Breast epithelium (tissue), 4 donors: Measurements from ENCODE around the gene SDK1. TPM values are rescaled to one million over a fixed set of nuclear protein-coding genes. Genes with fewer than 3 reads are reported as not detected.

Source experiments
- DNase-seq, 2 donors: peaks; one replicate each; pipeline ENCODE4 v3.0.0-alpha.2; 2019; ENCODE audit warnings: low spot score in 2 of 2
- H3K27ac ChIP-seq, 2 donors: fragments of 200-600 bp; sonication (generic) in 1 of 2; one replicate each; pipeline ENCODE4 v1.5.1; 2016 to 2019; ENCODE audit warnings: mild to moderate bottlenecking in 1 of 2
- H3K27me3 ChIP-seq, 2 donors: fragments of 200-600 bp; sonication (generic) in 1 of 2; one replicate each; pipeline versions ENCODE4 v1.5.1 to v1.6.0; 2017 to 2019; ENCODE audit warnings: control low read depth in 1 of 2, mild to moderate bottlenecking in 1 of 2
- H3K36me3 ChIP-seq: fragments of 200-600 bp; one replicate; pipeline ENCODE4 v1.5.1; 2019
- H3K4me1 ChIP-seq, 2 donors: fragments of 200-600 bp; sonication (generic); one replicate each; pipeline ENCODE4 v1.5.1; 2016 to 2019; ENCODE audit warnings: control low read depth in 1 of 2
- H3K4me3 ChIP-seq, 3 donors: fragments of 200-600 bp; sonication (generic); 1 replicate in 2 of 3; 2 replicates in 1 of 3; pipeline ENCODE4 v1.5.1; 2016 to 2019; ENCODE audit warnings: mild to moderate bottlenecking in 3 of 3, moderate library complexity in 2 of 3
- H3K9me3 ChIP-seq, 2 donors: fragments of 200-600 bp; sonication (generic) in 1 of 2; one replicate each; pipeline ENCODE4 v1.5.1; 2016 to 2019; ENCODE audit warnings: control low read depth in 1 of 2
- CTCF ChIP-seq, 3 donors: fragments of 450-650 bp; IDR thresholded peaks; one replicate each; pipeline ENCODE4 v1.5.1; 2016 to 2017; ENCODE audit warnings: antibody characterized with exemption in 3 of 3, mild to moderate bottlenecking in 3 of 3, moderate library complexity in 3 of 3
- POLR2A ChIP-seq: fragments of 450-650 bp; IDR thresholded peaks from one replicate; pipeline ENCODE4 v1.6.1; 2016; ENCODE audit warnings: antibody characterized with exemption, mild to moderate bottlenecking, moderate library complexity
- POLR2AphosphoS5 ChIP-seq, 3 donors: sonication (generic); formaldehyde crosslinking; IDR thresholded peaks; one replicate each; pipeline ENCODE4 v1.6.1; 2017; ENCODE audit warnings: antibody characterized with exemption in 3 of 3
- intact Hi-C: fragments of 100-400 bp; cut with DNase I; formaldehyde crosslinking; loops from one replicate; pipeline ENCODE4 v1.15.1; 2023; ENCODE audit warnings: low total_unique reads
- total RNA-seq, 3 donors: library from RNA; depleted of rRNA; stranded (reverse); fragments of >200 nt; gene quantifications; one replicate each; pipeline ENCODE4 v1.1.0, GENCODE V29; 2016

SDK1 gene
- total RNA-seq, 3 donors from 2014 or later = 3.7 to 18.2 (median 6.6) TPM

- Histone ChIP-seq H3K9me3 (no peaks in the 10 kb centered on the region), H3K36me3 (no peaks in the 10 kb centered on the region), H3K27ac (no peak overlapping the region), H3K27me3 (no peaks in the 10 kb centered on the region), H3K4me3 (no peak overlapping the region), H3K4me1 (no peaks in the 10 kb centered on the region)
- TF ChIP-seq CTCF (IDR thresholded peaks at IDR 0.05) (no peak), POLR2AphosphoS5 (IDR thresholded peaks at IDR 0.05) (no peak), POLR2A (no peak)
- intact Hi-C loops = no loop called here
- no peak for DNase-seq
Observed at GRCh38 chr7:4108951-4109350, 807.9 kb downstream of the SDK1 start.

DNA sequence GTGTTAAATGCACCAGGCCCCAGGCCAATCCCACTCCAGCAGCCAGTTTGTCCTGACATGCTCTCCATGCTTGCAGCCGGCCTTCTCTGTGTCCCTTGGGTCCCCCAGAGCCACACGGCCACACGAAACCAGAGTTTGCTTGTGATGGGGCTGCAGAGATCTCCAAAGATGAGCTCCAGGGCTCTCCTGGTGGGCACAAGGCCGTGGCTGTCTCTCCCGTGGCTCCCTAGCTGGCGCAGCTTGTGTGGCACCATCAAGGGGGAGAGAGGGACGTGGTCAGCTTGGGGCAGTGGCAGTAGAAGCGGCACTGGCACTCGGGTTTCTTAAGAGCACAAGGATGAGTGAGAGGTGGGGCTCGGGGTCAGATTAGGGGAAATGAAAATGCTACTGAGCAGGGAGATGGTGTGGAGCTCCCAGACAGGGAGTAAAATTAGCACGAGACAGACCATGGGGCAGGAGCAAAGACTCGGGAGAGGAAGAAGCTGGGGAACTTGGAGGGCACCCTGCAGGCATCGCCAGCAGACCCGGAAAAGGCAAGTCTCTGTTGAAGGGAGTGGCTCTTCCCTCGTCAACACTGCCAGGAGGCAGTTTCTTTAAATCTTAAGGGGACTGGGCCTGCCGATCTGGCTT is 808.5 kb downstream of the SDK1 start:
- H3K27me3 ChIP-seq = no peaks in the 10 kb centered on the region
- no peak overlapping the region for H3K4me3 ChIP-seq
- TF ChIP-seq POLR2A = no peak
- no peak for TF ChIP-seq CTCF (IDR thresholded peaks at IDR 0.05)
- no peak for TF ChIP-seq POLR2AphosphoS5 (IDR thresholded peaks at IDR 0.05)
- H3K36me3 ChIP-seq = no peaks in the 10 kb centered on the region
- intact Hi-C loops = no loop called here
- no peak overlapping the region for H3K27ac ChIP-seq
- DNase-seq = no peak
- no peaks in the 10 kb centered on the region for H3K4me1 ChIP-seq
- H3K9me3 ChIP-seq = no peaks in the 10 kb centered on the region

GRCh38 chr7:4110438-4110837 is 809.4 kb downstream of the SDK1 start:
- Histone ChIP-seq H3K4me1 (no peaks in the 10 kb centered on the region), H3K9me3 (no peaks in the 10 kb centered on the region), H3K4me3 (no peak overlapping the region), H3K27ac (no peak overlapping the region), H3K27me3 (no peaks in the 10 kb centered on the region), H3K36me3 (no peaks in the 10 kb centered on the region)
- intact Hi-C loops = no loop called here
- no peak for DNase-seq
- TF ChIP-seq POLR2A (no peak), CTCF (IDR thresholded peaks at IDR 0.05) (no peak), POLR2AphosphoS5 (IDR thresholded peaks at IDR 0.05) (no peak)

- no peak overlapping the region for H3K27ac ChIP-seq
- H3K9me3 ChIP-seq = no peaks in the 10 kb centered on the region
- no peaks in the 10 kb centered on the region for H3K36me3 ChIP-seq
- H3K4me1 ChIP-seq = no peaks in the 10 kb centered on the region
- no peaks in the 10 kb centered on the region for H3K27me3 ChIP-seq
- intact Hi-C loops = no loop called here
- H3K4me3 ChIP-seq = no peak overlapping the region
- no peak for DNase-seq
- TF ChIP-seq POLR2AphosphoS5 (IDR thresholded peaks at IDR 0.05) (no peak), POLR2A (no peak), CTCF (IDR thresholded peaks at IDR 0.05) (no peak)
Observed at GRCh38 chr7:4111166-4111565, 810.1 kb downstream of the SDK1 start.

- peak in 1 of 2 donors; percentile 19 for DNase-seq
- Histone ChIP-seq H3K36me3 (no peaks in the 10 kb centered on the region), H3K27me3 (no peaks in the 10 kb centered on the region), H3K4me3 (no peak overlapping the region), H3K4me1 (no peaks in the 10 kb centered on the region), H3K27ac (no peak overlapping the region), H3K9me3 (peaks cover 2 to 3% of the 10 kb centered on the region in 2 donors)
- TF ChIP-seq POLR2A (no peak), CTCF (IDR thresholded peaks at IDR 0.05) (no peak), POLR2AphosphoS5 (IDR thresholded peaks at IDR 0.05) (no peak)
- intact Hi-C loops = no loop called here
Observed at GRCh38 chr7:4113271-4113670, 812.2 kb downstream of the SDK1 start.
